HUES64 (cell line): ENCODE data around the gene WNT4.

Experiments used
- H3K27ac ChIP-seq: 2 replicates; pipeline ENCODE4 v1.7.0; 2013; ENCODE audit warnings: low read depth, low read length, inconsistent platforms
- H3K27me3 ChIP-seq: 2 replicates; pipeline ENCODE4 v1.6.1; 2013; ENCODE audit warnings: mild to moderate bottlenecking, low read length; ENCODE audit not compliant: insufficient read depth
- H3K36me3 ChIP-seq: 2 replicates; pipeline ENCODE4 v1.6.1; 2013; ENCODE audit warnings: mild to moderate bottlenecking, low read length; ENCODE audit not compliant: insufficient read depth
- H3K4me1 ChIP-seq: 2 replicates; pipeline ENCODE4 v1.6.1; 2013; ENCODE audit warnings: mild to moderate bottlenecking, low read length, moderate library complexity; ENCODE audit not compliant: insufficient read depth
- H3K4me3 ChIP-seq: 2 replicates; pipeline ENCODE4 v1.5.1; 2013; ENCODE audit warnings: mild to moderate bottlenecking, low read length, moderate library complexity
- H3K9ac ChIP-seq: 2 replicates; pipeline ENCODE4 v1.6.1; 2013; ENCODE audit warnings: mild to moderate bottlenecking, low read depth, low read length
- H3K9me3 ChIP-seq: 2 replicates; pipeline ENCODE4 v1.6.1; 2013; ENCODE audit warnings: low read depth, low read length; ENCODE audit not compliant: insufficient read depth
- WGBS: fragments of 150-250, 120-280 bp; methylation state at CpG from one replicate; pipeline ENCODE4 v1.1.7; 2013; ENCODE audit warnings: missing lambda C conversion rate; 5-methylcytosine and 5-hydroxymethylcytosine counted together

Gene WNT4

DNA sequence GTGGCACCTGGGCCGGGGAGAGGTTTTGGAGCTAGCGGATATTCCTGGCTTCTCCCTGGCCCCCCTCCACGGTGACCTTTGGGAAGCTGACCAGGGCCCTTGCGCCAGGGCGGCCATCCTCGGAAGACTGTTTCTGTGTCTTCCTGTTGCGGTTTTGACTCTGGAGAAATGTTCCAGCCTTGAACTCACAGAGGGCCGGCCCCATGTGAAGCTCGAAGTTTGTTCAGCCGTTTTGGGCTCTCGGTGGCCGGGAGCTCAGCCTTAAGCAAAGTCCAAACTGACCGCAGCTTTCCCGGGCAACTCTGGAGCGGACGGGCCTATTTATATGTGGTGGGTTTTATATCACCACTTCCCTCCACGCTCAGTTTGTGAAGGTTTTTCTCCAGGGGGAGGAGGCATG lies 17.0 kb upstream of the WNT4 start:
- Histone ChIP-seq H3K9me3 (no peaks in the 10 kb centered on the region), H3K27ac (no peak overlapping the region), H3K4me1 (no peaks in the 10 kb centered on the region), H3K36me3 (no peaks in the 10 kb centered on the region), H3K4me3 (no peak overlapping the region), H3K9ac (no peak overlapping the region), H3K27me3 (no peaks in the 10 kb centered on the region)
- 86% methylated on average over 14 of the region's 17 CpGs for WGBS

DNA sequence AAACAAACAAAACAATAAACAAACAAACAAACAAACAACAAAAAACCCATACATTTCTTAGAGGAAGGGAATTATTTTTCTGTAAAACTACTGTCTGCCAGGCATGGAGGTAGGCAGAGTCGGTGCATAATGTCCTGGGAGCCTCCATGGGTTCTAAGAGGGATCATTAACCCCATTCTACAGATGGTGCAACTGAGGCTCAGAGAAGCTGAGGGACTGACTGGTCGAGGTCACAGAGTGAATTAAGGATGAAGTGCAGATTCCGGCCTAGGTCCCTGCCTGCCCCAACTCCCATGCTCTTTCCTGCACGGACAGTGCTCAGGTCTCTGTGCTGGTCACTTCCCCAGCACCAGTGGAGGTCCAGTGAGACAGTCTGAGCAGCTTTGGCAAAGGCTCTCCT lies 15.8 kb upstream of the WNT4 start:
- no peak overlapping the region for H3K9ac ChIP-seq

DNA sequence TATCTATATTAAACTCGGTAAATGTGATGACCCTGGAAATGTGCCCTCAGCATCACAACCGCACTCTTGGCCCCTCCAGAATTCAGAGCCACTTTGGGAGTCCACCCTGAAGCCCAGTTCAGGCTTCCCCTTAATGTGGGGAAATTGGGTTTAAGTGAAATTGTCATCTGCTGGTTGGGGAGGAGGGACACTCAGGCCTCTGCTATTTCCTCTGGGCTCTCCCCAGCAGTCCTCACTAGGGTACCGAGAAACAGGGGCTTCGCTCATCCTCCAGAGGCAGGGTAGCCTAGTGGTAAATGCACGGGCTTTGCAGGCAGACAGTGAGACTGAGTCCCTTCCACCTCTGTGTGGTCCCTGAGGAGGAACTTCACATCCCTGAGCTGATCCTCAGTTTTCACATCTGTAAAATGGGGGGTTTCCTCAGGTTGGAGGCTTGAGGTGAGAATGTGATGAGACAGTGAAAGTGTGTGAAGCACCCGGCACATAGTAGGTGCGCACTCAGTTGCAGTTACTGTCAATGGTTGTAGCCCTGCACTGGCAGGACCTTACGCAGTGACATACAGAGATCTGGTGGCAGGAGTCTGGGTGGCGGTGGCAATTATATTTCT lies 14.6 kb upstream of the WNT4 start:
- Histone ChIP-seq H3K9ac (no peak overlapping the region), H3K9me3 (no peaks in the 10 kb centered on the region), H3K27ac (no peak overlapping the region), H3K27me3 (no peaks in the 10 kb centered on the region), H3K4me3 (no peak overlapping the region), H3K36me3 (no peaks in the 10 kb centered on the region), H3K4me1 (no peaks in the 10 kb centered on the region)
- WGBS = 97% methylated on average over 9 of the region's 9 CpGs

More for the DNA sequence above, 15.8 kb upstream of the WNT4 start:
- no peaks in the 10 kb centered on the region for H3K27me3 ChIP-seq
- H3K4me1 ChIP-seq = no peaks in the 10 kb centered on the region
- no peak overlapping the region for H3K27ac ChIP-seq
- 89% methylated on average over 4 of the region's 4 CpGs for WGBS
- H3K36me3 ChIP-seq = no peaks in the 10 kb centered on the region
- no peaks in the 10 kb centered on the region for H3K9me3 ChIP-seq
- no peak overlapping the region for H3K4me3 ChIP-seq

DNA sequence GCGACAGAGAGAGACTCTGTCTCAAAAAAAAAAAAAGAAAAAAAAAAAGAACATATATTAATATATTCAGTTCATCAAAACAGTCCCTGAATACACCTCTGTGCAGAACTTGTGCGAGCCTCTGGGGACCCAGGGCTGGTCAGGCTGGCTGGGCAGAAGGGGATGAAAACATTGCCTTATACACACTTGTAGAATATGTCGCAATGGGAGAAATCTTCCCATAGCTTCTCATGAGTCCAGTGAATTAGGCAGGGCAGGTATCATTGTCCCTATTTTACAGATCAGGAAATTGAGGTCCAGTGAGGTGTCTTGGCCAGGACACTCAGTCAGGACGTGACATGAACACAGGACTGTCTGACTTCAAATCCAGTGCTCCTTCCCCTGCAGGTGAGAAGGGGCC lies 12.6 kb upstream of the WNT4 start:
- H3K9ac ChIP-seq = no peak overlapping the region
- no peaks in the 10 kb centered on the region for H3K27me3 ChIP-seq
- WGBS = 91% methylated on average over 3 of the region's 4 CpGs
- H3K27ac ChIP-seq = no peak overlapping the region
- H3K36me3 ChIP-seq = no peaks in the 10 kb centered on the region
- no peaks in the 10 kb centered on the region for H3K9me3 ChIP-seq
- H3K4me1 ChIP-seq = no peaks in the 10 kb centered on the region
- H3K4me3 ChIP-seq = no peak overlapping the region

DNA sequence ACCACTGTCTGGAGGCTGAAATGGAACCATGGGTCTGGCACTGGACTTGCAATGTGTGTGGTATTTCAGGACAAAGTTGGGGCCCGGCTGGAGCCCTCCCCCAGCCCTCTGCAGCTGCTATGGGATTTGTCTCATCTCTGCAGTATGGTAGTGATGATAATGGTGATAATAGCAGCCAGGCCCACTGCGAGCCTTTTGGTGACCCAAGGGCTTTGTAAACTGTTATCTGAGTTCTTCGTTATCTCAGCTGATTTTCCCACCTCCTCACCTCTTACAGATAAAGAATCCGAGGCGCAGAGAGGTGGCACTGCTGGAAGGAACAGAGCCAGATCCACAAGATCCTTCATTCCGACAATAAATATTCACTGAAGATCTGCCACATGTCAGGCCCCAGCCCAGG lies 11.7 kb upstream of the WNT4 start:
- H3K36me3 ChIP-seq = no peaks in the 10 kb centered on the region
- WGBS = 86% methylated on average over 6 of the region's 6 CpGs
- no peaks in the 10 kb centered on the region for H3K4me1 ChIP-seq
- no peak overlapping the region for H3K9ac ChIP-seq
- H3K27ac ChIP-seq = no peak overlapping the region
- no peak overlapping the region for H3K4me3 ChIP-seq
- no peaks in the 10 kb centered on the region for H3K27me3 ChIP-seq
- H3K9me3 ChIP-seq = no peaks in the 10 kb centered on the region

DNA sequence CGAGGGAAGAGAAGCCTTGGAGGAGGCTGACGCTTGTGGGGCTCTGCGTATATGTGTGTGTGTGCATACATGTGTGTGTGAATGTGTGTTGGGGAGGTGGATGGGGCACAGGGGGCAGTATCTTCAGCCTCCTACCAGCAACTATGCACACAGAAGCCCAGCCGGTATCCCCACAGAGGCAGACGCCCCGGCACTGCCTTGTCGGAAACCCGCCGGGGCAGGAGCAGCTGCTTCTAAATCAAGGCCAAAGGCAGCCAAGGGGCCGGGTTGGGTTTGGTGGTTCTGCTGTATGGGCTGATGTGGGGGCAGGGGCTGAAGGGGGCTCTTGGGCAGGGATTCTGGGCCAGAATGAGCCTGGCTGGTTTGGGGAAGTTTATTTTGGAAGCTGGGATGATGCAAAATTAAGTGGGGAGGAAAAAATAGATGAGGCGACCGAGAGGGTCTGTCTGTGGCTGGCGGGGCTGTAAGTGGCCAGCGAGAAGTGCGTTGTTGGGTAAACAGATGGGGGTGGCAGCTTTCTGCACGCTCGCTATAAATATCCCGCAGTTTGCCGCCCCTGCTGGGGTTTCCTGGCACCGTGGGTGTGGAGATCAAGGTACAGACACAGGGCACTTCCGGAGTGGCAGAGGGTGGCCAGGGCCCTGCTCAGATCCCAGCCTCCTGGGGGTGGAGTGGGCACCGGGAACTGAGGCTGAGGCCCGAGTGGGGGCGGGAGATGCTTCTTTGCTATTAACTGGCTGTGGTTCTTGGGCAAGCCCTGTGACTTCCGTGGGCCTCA lies 11.0 kb upstream of the WNT4 start:
- no peaks in the 10 kb centered on the region for H3K4me1 ChIP-seq
- no peaks in the 10 kb centered on the region for H3K27me3 ChIP-seq
- no peaks in the 10 kb centered on the region for H3K9me3 ChIP-seq
- no peak overlapping the region for H3K9ac ChIP-seq
- H3K27ac ChIP-seq = no peak overlapping the region
- no peaks in the 10 kb centered on the region for H3K36me3 ChIP-seq
- WGBS = 91% methylated on average over 25 of the region's 25 CpGs
- no peak overlapping the region for H3K4me3 ChIP-seq

DNA sequence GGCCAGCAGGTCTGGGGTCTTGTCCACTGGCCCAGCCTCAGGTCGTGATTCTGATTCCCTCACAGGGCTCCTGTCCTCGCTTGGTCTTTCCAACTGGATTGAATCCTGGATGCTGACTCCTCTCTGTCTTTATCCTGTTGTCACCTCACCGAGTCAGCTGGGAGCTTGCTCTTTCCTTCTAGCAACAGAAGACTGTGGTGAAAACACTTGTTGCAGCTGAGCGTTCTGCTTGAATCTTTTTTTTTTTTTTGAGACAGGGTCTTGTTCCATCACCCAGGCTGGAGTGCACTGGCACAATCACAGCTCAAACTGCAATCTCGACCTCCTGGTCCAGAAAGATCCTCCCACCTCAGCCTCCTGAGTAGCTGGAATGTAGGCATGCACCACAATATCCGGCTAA lies 8.0 kb upstream of the WNT4 start:
- Histone ChIP-seq H3K9me3 (no peaks in the 10 kb centered on the region), H3K27me3 (no peaks in the 10 kb centered on the region), H3K27ac (no peak overlapping the region), H3K36me3 (no peaks in the 10 kb centered on the region), H3K4me3 (no peak overlapping the region), H3K9ac (no peak overlapping the region), H3K4me1 (no peaks in the 10 kb centered on the region)
- 82% methylated on average over 6 of the region's 6 CpGs for WGBS

DNA sequence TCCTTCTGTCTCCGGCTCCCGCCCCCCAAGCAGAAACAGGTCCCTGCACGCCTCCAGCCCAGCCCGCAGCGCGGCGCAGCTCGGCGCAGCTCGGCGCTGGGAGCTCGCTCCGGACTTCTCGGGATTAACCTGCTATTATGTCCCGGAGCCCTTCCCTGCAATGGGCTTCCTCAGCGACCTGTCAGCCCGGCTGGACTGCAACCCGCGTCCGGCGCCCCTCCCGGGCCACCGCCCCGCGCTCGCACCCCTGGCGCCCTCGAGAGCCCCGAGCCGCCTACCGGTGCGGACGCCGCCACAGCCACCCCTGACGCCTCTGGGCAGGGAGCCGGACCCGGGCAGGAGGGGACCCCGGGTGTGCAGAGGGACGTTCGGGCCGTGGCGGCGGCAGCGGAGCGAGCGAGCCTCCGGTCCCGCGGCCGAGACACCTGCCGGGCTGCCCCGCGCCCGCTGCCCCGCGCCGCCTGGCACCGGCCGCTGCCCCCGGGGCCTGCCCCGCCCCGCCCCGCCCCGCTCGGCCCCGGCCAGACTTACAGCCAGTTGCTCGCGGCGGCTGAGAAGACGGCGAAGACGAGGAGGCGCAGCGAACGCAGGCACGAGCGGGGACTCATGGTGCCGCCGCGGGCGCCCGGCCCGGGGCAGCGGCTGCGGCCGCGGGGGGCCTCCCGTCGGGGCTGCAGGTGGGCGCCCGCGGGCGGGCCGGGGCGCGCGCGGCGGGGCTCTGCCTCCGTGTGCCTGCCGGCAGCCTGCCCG lies 407 bp downstream of the WNT4 start:
- Histone ChIP-seq H3K9me3 (no peaks in the 10 kb centered on the region), H3K27me3 (peaks cover 44% of the 10 kb centered on the region), H3K4me1 (peaks cover 18% of the 10 kb centered on the region), H3K4me3 (peak overlapping the region; percentile 58), H3K9ac (no peak overlapping the region), H3K36me3 (no peaks in the 10 kb centered on the region), H3K27ac (no peak overlapping the region)
- under 1% methylated on average over 102 of the region's 102 CpGs for WGBS

DNA sequence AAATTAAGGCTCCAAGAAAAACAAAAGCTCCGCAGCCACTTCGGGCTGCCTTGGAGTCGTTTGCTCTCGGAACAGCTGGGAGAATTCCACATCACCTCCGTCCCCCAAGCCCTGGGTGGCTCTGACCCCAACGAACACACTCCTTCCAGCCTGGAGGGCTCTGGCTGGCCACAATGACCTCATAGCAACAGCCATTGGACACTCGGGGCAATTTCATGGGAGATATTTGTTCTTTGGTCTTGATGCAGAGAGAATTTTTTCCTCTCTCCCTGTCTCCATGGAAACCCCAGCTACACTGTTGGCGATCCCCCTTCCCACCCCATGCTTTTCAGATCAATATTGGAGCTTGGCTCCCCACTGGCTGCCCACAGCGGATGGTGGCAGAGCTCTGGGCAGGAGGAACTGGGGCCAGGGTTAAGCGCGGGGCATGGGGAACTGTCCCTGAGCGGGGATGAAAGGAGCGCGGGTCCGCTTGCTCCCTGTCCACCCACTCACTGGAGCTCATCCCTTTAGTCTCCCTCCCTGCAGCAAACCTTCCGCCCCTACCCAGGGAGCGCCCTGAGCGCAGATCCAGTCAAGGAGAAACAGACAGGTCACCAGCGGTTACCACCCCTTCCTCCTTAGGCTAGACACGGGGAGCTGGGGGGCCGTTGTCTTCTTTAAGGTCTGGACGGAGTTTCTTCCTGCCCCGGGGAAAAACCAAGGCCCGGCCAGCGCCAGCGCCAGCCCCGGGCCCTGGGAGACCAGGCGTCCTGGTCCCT lies 1.2 kb downstream of the WNT4 start:
- Histone ChIP-seq H3K27me3 (peaks cover 44% of the 10 kb centered on the region), H3K4me1 (peaks cover 24% of the 10 kb centered on the region), H3K4me3 (peak overlapping the region; percentile 58), H3K27ac (no peak overlapping the region), H3K9ac (no peak overlapping the region), H3K9me3 (no peaks in the 10 kb centered on the region), H3K36me3 (no peaks in the 10 kb centered on the region)
- WGBS = 9% methylated on average over 28 of the region's 28 CpGs

DNA sequence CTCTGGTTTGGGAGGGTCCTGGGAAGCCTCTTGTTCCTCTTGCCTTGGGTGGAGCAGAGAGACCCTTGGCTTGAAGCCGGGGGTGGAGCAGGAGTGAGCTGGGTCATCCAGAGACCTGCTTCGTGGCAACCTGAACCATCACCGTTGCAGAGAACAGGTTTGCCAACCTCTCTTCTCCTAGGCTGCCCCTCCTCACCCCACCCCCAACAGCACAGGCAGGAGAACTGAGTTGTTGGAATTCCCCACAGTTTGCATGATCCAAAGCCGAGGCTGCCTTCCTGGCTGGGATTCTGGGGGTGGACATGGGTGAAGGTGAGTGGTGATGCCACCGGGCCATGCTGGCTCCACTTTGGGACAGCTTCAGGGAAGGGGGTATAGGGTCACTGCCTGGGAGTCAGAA lies 2.2 kb downstream of the WNT4 start:
- Histone ChIP-seq H3K9me3 (no peaks in the 10 kb centered on the region), H3K9ac (no peak overlapping the region), H3K27me3 (peaks cover 44% of the 10 kb centered on the region), H3K36me3 (no peaks in the 10 kb centered on the region), H3K4me1 (peaks cover 27% of the 10 kb centered on the region), H3K4me3 (no peak overlapping the region), H3K27ac (no peak overlapping the region)
- WGBS = 60% methylated on average over 5 of the region's 5 CpGs

DNA sequence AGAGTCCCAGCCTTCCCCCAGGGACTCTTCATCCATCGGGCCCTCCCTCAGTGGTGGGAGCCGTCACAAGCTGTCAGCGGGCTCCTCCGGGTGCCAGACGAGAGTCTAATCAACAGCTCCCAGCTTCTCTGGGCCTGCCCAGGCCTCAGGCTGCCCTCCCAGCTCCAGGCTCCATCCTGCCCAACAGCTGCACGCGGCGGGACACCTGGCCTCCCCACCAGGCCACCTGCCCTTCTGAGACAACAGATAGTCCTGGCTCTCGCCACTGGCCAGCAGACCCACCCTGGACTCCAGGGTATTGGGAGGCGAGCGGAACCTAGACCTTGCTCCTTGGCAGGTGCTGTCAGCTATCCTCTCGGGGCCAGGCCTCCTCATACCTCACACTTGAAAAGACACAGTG lies 3.1 kb downstream of the WNT4 start:
- no peaks in the 10 kb centered on the region for H3K36me3 ChIP-seq
- H3K4me3 ChIP-seq = no peak overlapping the region
- no peaks in the 10 kb centered on the region for H3K9me3 ChIP-seq
- peaks cover 44% of the 10 kb centered on the region for H3K27me3 ChIP-seq
- WGBS = 89% methylated on average over 12 of the region's 12 CpGs
- no peak overlapping the region for H3K9ac ChIP-seq
- no peak overlapping the region for H3K27ac ChIP-seq
- peaks cover 27% of the 10 kb centered on the region for H3K4me1 ChIP-seq
